ENCODE data around the gene RBM26. TPM values are rescaled to one million over a fixed set of nuclear protein-coding genes. Genes with fewer than 3 reads are reported as not detected.

RBM26 gene
- polyA plus RNA-seq, 1 donor from 2014 or later: 112 TPM

DNA sequence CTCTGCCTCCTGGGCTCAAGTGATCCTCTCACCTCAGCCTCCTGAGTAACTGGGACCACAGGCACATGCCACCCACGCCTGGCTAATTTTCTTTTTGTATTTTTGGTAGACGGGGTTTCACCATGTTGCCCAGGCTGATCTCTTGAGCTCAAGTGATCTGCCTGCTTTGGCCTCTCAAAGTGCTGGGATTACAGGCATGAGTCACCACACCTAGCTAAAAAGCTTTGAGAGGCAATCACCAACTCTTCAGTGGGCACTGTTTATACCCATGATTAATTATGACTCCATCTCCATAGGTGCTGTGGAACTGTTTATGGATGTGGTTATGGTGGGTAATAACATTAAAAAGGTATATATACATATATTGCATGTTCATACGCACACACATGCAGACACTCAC is 7.5 kb upstream of the RBM26 start:
- H3K9me2 ChIP-seq (ENCODE audit: insufficient read depth, low read length): no peaks in the 10 kb centered on the region
- TF ChIP-seq RAD21 (conservative IDR thresholded peaks at IDR 0.05) (no peak), SMC3 (conservative IDR thresholded peaks at IDR 0.05; ENCODE audit: poor library complexity) (no peak), EZH2 (IDR thresholded peaks at IDR 0.05; ENCODE audit: borderline replicate concordance, insufficient read depth, low read length, poor library complexity, severe bottlenecking) (no peak), EP300 (conservative IDR thresholded peaks at IDR 0.05; ENCODE audit: poor library complexity, severe bottlenecking) (no peak), MXI1 (conservative IDR thresholded peaks at IDR 0.05; ENCODE audit: poor library complexity, severe bottlenecking) (no peak), POLR2AphosphoS5 (IDR thresholded peaks at IDR 0.05) (no peak)
- TF ChIP-seq, protein P1, sequence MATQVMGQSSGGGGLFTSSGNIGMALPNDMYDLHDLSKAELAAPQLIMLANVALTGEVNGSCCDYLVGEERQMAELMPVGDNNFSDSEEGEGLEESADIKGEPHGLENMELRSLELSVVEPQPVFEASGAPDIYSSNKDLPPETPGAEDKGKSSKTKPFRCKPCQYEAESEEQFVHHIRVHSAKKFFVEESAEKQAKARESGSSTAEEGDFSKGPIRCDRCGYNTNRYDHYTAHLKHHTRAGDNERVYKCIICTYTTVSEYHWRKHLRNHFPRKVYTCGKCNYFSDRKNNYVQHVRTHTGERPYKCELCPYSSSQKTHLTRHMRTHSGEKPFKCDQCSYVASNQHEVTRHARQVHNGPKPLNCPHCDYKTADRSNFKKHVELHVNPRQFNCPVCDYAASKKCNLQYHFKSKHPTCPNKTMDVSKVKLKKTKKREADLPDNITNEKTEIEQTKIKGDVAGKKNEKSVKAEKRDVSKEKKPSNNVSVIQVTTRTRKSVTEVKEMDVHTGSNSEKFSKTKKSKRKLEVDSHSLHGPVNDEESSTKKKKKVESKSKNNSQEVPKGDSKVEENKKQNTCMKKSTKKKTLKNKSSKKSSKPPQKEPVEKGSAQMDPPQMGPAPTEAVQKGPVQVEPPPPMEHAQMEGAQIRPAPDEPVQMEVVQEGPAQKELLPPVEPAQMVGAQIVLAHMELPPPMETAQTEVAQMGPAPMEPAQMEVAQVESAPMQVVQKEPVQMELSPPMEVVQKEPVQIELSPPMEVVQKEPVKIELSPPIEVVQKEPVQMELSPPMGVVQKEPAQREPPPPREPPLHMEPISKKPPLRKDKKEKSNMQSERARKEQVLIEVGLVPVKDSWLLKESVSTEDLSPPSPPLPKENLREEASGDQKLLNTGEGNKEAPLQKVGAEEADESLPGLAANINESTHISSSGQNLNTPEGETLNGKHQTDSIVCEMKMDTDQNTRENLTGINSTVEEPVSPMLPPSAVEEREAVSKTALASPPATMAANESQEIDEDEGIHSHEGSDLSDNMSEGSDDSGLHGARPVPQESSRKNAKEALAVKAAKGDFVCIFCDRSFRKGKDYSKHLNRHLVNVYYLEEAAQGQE (IDR thresholded peaks at IDR 0.05; ENCODE audit: borderline replicate concordance): no peak
- TF ChIP-seq, protein P2, sequence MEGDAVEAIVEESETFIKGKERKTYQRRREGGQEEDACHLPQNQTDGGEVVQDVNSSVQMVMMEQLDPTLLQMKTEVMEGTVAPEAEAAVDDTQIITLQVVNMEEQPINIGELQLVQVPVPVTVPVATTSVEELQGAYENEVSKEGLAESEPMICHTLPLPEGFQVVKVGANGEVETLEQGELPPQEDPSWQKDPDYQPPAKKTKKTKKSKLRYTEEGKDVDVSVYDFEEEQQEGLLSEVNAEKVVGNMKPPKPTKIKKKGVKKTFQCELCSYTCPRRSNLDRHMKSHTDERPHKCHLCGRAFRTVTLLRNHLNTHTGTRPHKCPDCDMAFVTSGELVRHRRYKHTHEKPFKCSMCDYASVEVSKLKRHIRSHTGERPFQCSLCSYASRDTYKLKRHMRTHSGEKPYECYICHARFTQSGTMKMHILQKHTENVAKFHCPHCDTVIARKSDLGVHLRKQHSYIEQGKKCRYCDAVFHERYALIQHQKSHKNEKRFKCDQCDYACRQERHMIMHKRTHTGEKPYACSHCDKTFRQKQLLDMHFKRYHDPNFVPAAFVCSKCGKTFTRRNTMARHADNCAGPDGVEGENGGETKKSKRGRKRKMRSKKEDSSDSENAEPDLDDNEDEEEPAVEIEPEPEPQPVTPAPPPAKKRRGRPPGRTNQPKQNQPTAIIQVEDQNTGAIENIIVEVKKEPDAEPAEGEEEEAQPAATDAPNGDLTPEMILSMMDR (IDR thresholded peaks at IDR 0.05; ENCODE audit: poor library complexity, severe bottlenecking): no peak
- no peak overlapping the region for H3K4me2 ChIP-seq (ENCODE audit: low read length)
- H3K9me3 ChIP-seq (ENCODE audit: low read length): no peaks in the 10 kb centered on the region
- H3K36me3 ChIP-seq (ENCODE audit: insufficient read depth, low read length): no peaks in the 10 kb centered on the region
- no peaks in the 10 kb centered on the region for H3F3A ChIP-seq (ENCODE audit: insufficient read depth, low read length, poor library complexity, severe bottlenecking)
- no peak overlapping the region for H3K4me3 ChIP-seq (ENCODE audit: low read length)
- H3K27ac ChIP-seq (ENCODE audit: low read length): no peak overlapping the region
- no peak overlapping the region for H3K9ac ChIP-seq (ENCODE audit: low read length)
- no peaks in the 10 kb centered on the region for H3K27me3 ChIP-seq (ENCODE audit: insufficient read depth, low read depth, low read length)
- no peaks in the 10 kb centered on the region for H3K79me2 ChIP-seq (replicated peaks; ENCODE audit: insufficient read depth, low read length)
- H4K20me1 ChIP-seq (ENCODE audit: insufficient read depth): no peaks in the 10 kb centered on the region
- H2AFZ ChIP-seq (ENCODE audit: low read depth, low read length): no peak overlapping the region

DNA sequence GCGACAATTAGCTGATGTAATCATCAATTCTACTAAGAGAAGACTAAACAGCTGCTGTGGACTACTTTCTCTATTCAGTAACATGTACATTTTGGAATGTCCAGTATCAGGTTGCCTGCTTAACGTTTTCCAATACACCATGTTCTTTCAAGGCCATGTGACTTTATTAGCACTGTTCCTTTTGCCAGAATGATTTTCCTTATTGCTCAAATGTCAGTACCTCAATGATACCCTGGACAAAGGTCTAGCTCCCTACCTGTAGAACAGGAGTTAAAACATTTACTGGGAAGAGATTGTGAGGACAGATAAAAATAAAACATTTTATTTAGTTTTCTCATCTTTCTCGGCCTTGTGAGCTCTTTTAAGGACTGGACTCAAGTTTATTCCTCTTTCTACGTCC is 3.8 kb upstream of the RBM26 start:
- Histone ChIP-seq H2AFZ (ENCODE audit: low read depth, low read length) (no peak overlapping the region), H3K79me2 (replicated peaks; ENCODE audit: insufficient read depth, low read length) (peaks cover 20% of the 10 kb centered on the region), H3K4me3 (ENCODE audit: low read length) (no peak overlapping the region), H3K9ac (ENCODE audit: low read length) (no peak overlapping the region), H3K36me3 (ENCODE audit: insufficient read depth, low read length) (no peaks in the 10 kb centered on the region), H3K9me2 (ENCODE audit: insufficient read depth, low read length) (no peaks in the 10 kb centered on the region), H3F3A (ENCODE audit: insufficient read depth, low read length, poor library complexity, severe bottlenecking) (no peaks in the 10 kb centered on the region), H3K4me2 (ENCODE audit: low read length) (no peak overlapping the region), H4K20me1 (ENCODE audit: insufficient read depth) (no peaks in the 10 kb centered on the region), H3K27me3 (ENCODE audit: insufficient read depth, low read depth, low read length) (no peaks in the 10 kb centered on the region), H3K9me3 (ENCODE audit: low read length) (no peaks in the 10 kb centered on the region), H3K27ac (ENCODE audit: low read length) (no peak overlapping the region)
- TF ChIP-seq EZH2 (IDR thresholded peaks at IDR 0.05; ENCODE audit: borderline replicate concordance, insufficient read depth, low read length, poor library complexity, severe bottlenecking) (no peak), MXI1 (conservative IDR thresholded peaks at IDR 0.05; ENCODE audit: poor library complexity, severe bottlenecking) (no peak), SMC3 (conservative IDR thresholded peaks at IDR 0.05; ENCODE audit: poor library complexity) (no peak), POLR2AphosphoS5 (IDR thresholded peaks at IDR 0.05) (no peak), EP300 (conservative IDR thresholded peaks at IDR 0.05; ENCODE audit: poor library complexity, severe bottlenecking) (no peak), TAF1 (IDR thresholded peaks at IDR 0.05; ENCODE audit: low read depth) (no peak), RAD21 (conservative IDR thresholded peaks at IDR 0.05) (no peak)
- TF ChIP-seq, protein P2 (IDR thresholded peaks at IDR 0.05; ENCODE audit: poor library complexity, severe bottlenecking): no peak
- TF ChIP-seq, protein P1 (IDR thresholded peaks at IDR 0.05; ENCODE audit: borderline replicate concordance): no peak

All from neural cell (in vitro differentiated cells).